Keratinocyte (primary cell): ENCODE results near the gene CUL1. TPM values are rescaled to one million over a fixed set of nuclear protein-coding genes. Genes with fewer than 3 reads are reported as not detected.

ENCODE experiments used
- DNase-seq: peaks from one replicate; pipeline ENCODE4 v3.0.0-alpha.2; 2011; ENCODE audit warnings: low read depth, missing footprints, low spot score
- FAIRE-seq: peaks from 2 replicates; lab custom pipeline; 2011; peaks lifted over from hg19 to GRCh38; lab: Jason Lieb, UNC
- H2AFZ ChIP-seq: 2 replicates; pipeline ENCODE4 v1.6.0; 2012; ENCODE audit warnings: low read length, control low read depth, inconsistent platforms; ENCODE audit not compliant: control insufficient read depth
- H3K27ac ChIP-seq: 2 replicates; pipeline ENCODE4 v1.5.1; 2011; ENCODE audit warnings: low read length; ENCODE audit not compliant: control insufficient read depth, insufficient read depth
- H3K27me3 ChIP-seq: 3 replicates; pipeline ENCODE4 v1.6.0; 2011; ENCODE audit warnings: low read length; ENCODE audit not compliant: control insufficient read depth, insufficient read depth; ENCODE audit errors: extremely low read depth
- H3K36me3 ChIP-seq, 2 experiments: 2 replicates in 1 of 2; 3 replicates in 1 of 2; pipeline ENCODE4 v1.5.1; 2011; ENCODE audit warnings: low read length in 2 of 2, mild to moderate bottlenecking in 1 of 2; ENCODE audit not compliant: control insufficient read depth in 2 of 2, insufficient read depth in 2 of 2; ENCODE audit errors: extremely low read depth in 1 of 2
- H3K4me1 ChIP-seq: 3 replicates; pipeline ENCODE4 v1.5.1; 2011; ENCODE audit warnings: low read length; ENCODE audit not compliant: control insufficient read depth, insufficient read depth; ENCODE audit errors: extremely low read depth
- H3K4me2 ChIP-seq: 3 replicates; pipeline ENCODE4 v1.6.0; 2011; ENCODE audit warnings: low read depth, low read length; ENCODE audit not compliant: control insufficient read depth, insufficient read depth; ENCODE audit errors: extremely low read depth
- H3K4me3 ChIP-seq, 3 experiments: fragments of 200-600 bp in 1 of 3; sonication (generic) in 1 of 3; 2 replicates in 2 of 3; 3 replicates in 1 of 3; pipeline ENCODE4 v1.5.1; 2011 to 2016; ENCODE audit warnings: low read length in 3 of 3, mild to moderate bottlenecking in 3 of 3, control low read depth in 2 of 3, inconsistent platforms in 1 of 3, low read depth in 1 of 3, mixed read lengths in 1 of 3, mixed run types in 1 of 3, moderate library complexity in 1 of 3; ENCODE audit not compliant: control insufficient read depth in 2 of 3, insufficient read depth in 2 of 3; ENCODE audit errors: extremely low read depth in 1 of 3
- H3K79me2 ChIP-seq: 2 replicates; pipeline ENCODE4 v1.6.0; 2012; ENCODE audit warnings: low read length; ENCODE audit not compliant: control insufficient read depth, insufficient read depth
- H3K9ac ChIP-seq: 3 replicates; pipeline ENCODE4 v1.6.0; 2011; ENCODE audit warnings: low read length; ENCODE audit not compliant: control insufficient read depth, insufficient read depth; ENCODE audit errors: extremely low read depth
- H3K9me1 ChIP-seq: 3 replicates; pipeline ENCODE4 v1.6.0; 2011; ENCODE audit warnings: low read length; ENCODE audit not compliant: control insufficient read depth, insufficient read depth; ENCODE audit errors: extremely low read depth
- H3K9me3 ChIP-seq: 2 replicates; pipeline ENCODE4 v1.5.1; 2012; ENCODE audit warnings: low read depth, low read length; ENCODE audit not compliant: control insufficient read depth
- H4K20me1 ChIP-seq: 3 replicates; pipeline ENCODE4 v1.6.0; 2011; ENCODE audit warnings: low read length; ENCODE audit not compliant: control insufficient read depth, insufficient read depth; ENCODE audit errors: extremely low read depth
- EZH2 ChIP-seq: IDR thresholded peaks from one replicate; pipeline ENCODE4 v1.6.1; 2012; ENCODE audit warnings: inconsistent platforms, mild to moderate bottlenecking, low read length, moderate library complexity
- dilution Hi-C: fragments of 300-500 bp; cut with MboI; formaldehyde crosslinking; loops from one replicate; pipeline ENCODE4 v1.7.0; 2020; ENCODE audit warnings: low sequenced_read_pairs; ENCODE audit not compliant: extremely low pct_ligation_motif_present
- polyA plus RNA-seq, 5 experiments: library from polyadenylated mRNA; depleted of rRNA in 3 of 5; stranded (reverse) in 3 of 5; stranded (forward) in 1 of 5; unstranded in 1 of 5; fragments of >200 nt; gene quantifications; 1 replicate in 1 of 5; 2 replicates in 3 of 5; 3 replicates in 1 of 5; pipeline versions ENCODE4 v1.2.1 to v1.2.3, GENCODE V29; 2011 to 2012; ENCODE audit warnings: missing spikeins in 2 of 5, low read depth in 1 of 5, low replicate concordance in 1 of 5
- TF ChIP-seq, protein P1 (sequence below), 3 experiments: IDR thresholded peaks in 1 of 3; conservative IDR thresholded peaks in 1 of 3; optimal IDR thresholded peaks in 1 of 3; 2 replicates in 2 of 3; 3 replicates in 1 of 3; pipeline versions ENCODE3 to v1.5.1; 2011; ENCODE audit warnings: low read length in 3 of 3, mild to moderate bottlenecking in 3 of 3, moderate library complexity in 2 of 3, control low read depth in 1 of 3, inconsistent platforms in 1 of 3; ENCODE audit not compliant: insufficient read depth in 2 of 3; ENCODE audit errors: extremely low read depth in 1 of 3

The CUL1 gene
- polyA plus RNA-seq, 1 donor (not counting 4 experiments of a cell fraction or from before 2014, with no cell fraction given): 55.4 TPM

DNA sequence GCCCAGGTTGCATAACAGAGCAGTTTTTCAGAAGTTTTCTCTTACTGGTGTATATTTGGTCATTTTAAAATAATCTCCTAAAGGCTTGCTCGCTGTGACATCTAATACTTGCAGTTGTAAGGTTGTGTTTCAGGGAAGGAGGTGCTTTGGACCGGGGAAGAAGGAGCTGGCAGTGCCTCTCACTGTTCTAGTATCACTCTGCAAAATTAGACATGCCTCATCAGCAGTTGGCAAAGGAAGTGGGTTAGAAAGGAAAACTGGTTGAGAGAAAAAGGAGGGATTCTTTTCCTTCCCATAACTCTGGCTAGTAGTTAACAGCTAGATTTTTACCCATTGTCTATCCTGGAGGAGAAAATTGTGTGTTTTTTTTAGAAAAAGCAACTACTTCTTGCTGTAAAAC, 34.8 kb downstream of the CUL1 start:
- no peak overlapping the region for H3K4me2 ChIP-seq
- DNase-seq (no peak), FAIRE-seq (no peak)
- no peak overlapping the region for H3K9ac ChIP-seq
- no peaks in the 10 kb centered on the region for H3K9me1 ChIP-seq
- no peaks in the 10 kb centered on the region for H4K20me1 ChIP-seq
- no peaks in the 10 kb centered on the region for H3K27me3 ChIP-seq
- H3K4me3 ChIP-seq: no peak overlapping the region
- H3K27ac ChIP-seq: no peak overlapping the region
- H3K4me1 ChIP-seq: no peaks in the 10 kb centered on the region
- H3K9me3 ChIP-seq: no peaks in the 10 kb centered on the region
- peaks cover 7 to 17% of the 10 kb centered on the region in 2 experiments for H3K36me3 ChIP-seq
- dilution Hi-C loops: no loop called here
- H3K79me2 ChIP-seq: peaks cover 67% of the 10 kb centered on the region
- H2AFZ ChIP-seq: no peak overlapping the region
- no peak for TF ChIP-seq EZH2

DNA sequence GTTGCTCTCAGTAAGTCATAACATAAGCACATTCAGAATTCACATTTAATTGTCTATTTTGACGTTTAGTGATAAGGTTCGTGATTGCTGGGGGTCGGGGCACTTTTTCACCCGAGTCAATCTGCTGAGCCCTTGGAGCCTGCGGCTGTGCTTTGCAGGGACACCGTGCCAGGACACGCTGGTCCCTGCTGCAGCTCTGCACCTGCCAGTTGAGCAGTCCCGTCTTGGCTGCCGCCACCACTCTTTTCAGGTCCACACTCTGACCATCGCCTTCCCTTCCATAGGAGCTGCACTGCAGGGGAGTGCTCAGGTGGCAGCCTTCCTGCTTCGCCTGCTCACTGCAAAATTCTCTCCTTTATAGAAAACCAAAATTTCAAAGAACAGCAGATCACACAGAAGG, 36.4 kb downstream of the CUL1 start:
- Histone ChIP-seq H4K20me1 (no peaks in the 10 kb centered on the region), H2AFZ (no peak overlapping the region), H3K4me2 (no peak overlapping the region), H3K9ac (no peak overlapping the region), H3K27me3 (no peaks in the 10 kb centered on the region), H3K9me1 (no peaks in the 10 kb centered on the region), H3K27ac (no peak overlapping the region), H3K4me1 (no peaks in the 10 kb centered on the region), H3K36me3 (peaks cover 12 to 17% of the 10 kb centered on the region in 2 experiments), H3K9me3 (no peaks in the 10 kb centered on the region), H3K79me2 (peaks cover 55% of the 10 kb centered on the region), H3K4me3 (no peak overlapping the region)
- TF ChIP-seq EZH2: no peak
- TF ChIP-seq, protein P1, sequence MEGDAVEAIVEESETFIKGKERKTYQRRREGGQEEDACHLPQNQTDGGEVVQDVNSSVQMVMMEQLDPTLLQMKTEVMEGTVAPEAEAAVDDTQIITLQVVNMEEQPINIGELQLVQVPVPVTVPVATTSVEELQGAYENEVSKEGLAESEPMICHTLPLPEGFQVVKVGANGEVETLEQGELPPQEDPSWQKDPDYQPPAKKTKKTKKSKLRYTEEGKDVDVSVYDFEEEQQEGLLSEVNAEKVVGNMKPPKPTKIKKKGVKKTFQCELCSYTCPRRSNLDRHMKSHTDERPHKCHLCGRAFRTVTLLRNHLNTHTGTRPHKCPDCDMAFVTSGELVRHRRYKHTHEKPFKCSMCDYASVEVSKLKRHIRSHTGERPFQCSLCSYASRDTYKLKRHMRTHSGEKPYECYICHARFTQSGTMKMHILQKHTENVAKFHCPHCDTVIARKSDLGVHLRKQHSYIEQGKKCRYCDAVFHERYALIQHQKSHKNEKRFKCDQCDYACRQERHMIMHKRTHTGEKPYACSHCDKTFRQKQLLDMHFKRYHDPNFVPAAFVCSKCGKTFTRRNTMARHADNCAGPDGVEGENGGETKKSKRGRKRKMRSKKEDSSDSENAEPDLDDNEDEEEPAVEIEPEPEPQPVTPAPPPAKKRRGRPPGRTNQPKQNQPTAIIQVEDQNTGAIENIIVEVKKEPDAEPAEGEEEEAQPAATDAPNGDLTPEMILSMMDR (optimal IDR thresholded peaks at IDR 0.05 in 1 of 3, IDR thresholded peaks at IDR 0.05 in 1 of 3, conservative IDR thresholded peaks at IDR 0.05 in 1 of 3; ENCODE audit: extremely low read depth in 1 of 3, insufficient read depth in 2 of 3, low read length in 3 of 3): no peak
- no peak for DNase-seq
- dilution Hi-C loops: no loop called here
- no peak for FAIRE-seq

DNA sequence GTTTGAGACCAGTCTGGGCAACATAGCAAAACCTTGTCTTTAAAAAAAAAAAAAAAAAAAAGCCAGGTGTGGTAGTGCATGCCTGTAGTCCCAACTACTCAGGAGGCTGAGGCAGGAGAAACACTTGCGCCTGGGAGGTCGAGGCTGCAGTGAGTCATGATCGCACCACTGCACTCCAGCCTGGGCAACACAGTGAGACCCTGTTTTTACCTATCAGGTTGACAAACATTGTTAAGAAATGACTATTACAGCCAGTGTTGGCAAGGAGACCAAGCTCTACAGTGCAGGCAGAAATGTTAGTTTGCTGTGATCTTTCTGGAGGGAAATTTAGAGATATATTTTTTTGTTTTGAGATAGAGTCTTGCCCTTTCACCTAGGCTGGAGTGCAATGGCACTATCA, 37.3 kb downstream of the CUL1 start:
- H3K4me1 ChIP-seq: no peaks in the 10 kb centered on the region
- no peaks in the 10 kb centered on the region for H3K9me1 ChIP-seq
- H4K20me1 ChIP-seq: no peaks in the 10 kb centered on the region
- no peak for TF ChIP-seq EZH2
- TF ChIP-seq, protein P1 (optimal IDR thresholded peaks at IDR 0.05 in 1 of 3, IDR thresholded peaks at IDR 0.05 in 1 of 3, conservative IDR thresholded peaks at IDR 0.05 in 1 of 3; ENCODE audit: extremely low read depth in 1 of 3, insufficient read depth in 2 of 3, low read length in 3 of 3): no peak
- no peak overlapping the region for H3K4me2 ChIP-seq
- H3K9ac ChIP-seq: no peak overlapping the region
- peaks cover 55% of the 10 kb centered on the region for H3K79me2 ChIP-seq
- no peaks in the 10 kb centered on the region for H3K9me3 ChIP-seq
- dilution Hi-C loops: no loop called here
- H3K27ac ChIP-seq: no peak overlapping the region
- no peak overlapping the region for H3K4me3 ChIP-seq
- no peak overlapping the region for H2AFZ ChIP-seq
- no peak for DNase-seq
- H3K27me3 ChIP-seq: no peaks in the 10 kb centered on the region
- peaks cover 12 to 18% of the 10 kb centered on the region in 2 experiments for H3K36me3 ChIP-seq
- no peak for FAIRE-seq
